ENCODE results near the gene OR2L8.

The OR2L8 gene

GRCh38 chr1:247908766-247909165 lies 39.9 kb upstream of the OR2L8 start:
- POLR2A ChIA-PET, result no interaction called here
- TF ChIP-seq ZNF174 (tag by site-specific recombination; IDR thresholded peaks at IDR 0.05) (no peak), PRDM1 (tag by site-specific recombination; IDR thresholded peaks at IDR 0.05) (no peak), ZNF398 (tag by site-specific recombination; IDR thresholded peaks at IDR 0.05) (no peak)
- H3K27ac ChIP-seq (ENCODE audit: extremely low read depth, low read depth, low read length), result no peak overlapping the region
- H3K36me3 ChIP-seq (ENCODE audit: control insufficient read depth in 2 of 2, insufficient read depth in 1 of 2, low read length in 2 of 2), result no peaks in the 10 kb centered on the region
- H3K4me3 ChIP-seq (ENCODE audit: low read depth, low read length), result no peak overlapping the region
- H3K4me1 ChIP-seq (ENCODE audit: control insufficient read depth, insufficient read depth, low read length), result no peaks in the 10 kb centered on the region
- no peaks in the 10 kb centered on the region for H3K9me3 ChIP-seq (ENCODE audit: control insufficient read depth, insufficient read depth, low read depth, low read length)
- CTCF ChIA-PET, result no interaction called here

GRCh38 chr1:247913786-247914185 lies 34.9 kb upstream of the OR2L8 start:
- Histone ChIP-seq H3K4me3 (ENCODE audit: low read depth, low read length) (no peak overlapping the region), H3K9me3 (ENCODE audit: control insufficient read depth, insufficient read depth, low read depth, low read length) (no peaks in the 10 kb centered on the region), H3K36me3 (ENCODE audit: control insufficient read depth in 2 of 2, insufficient read depth in 1 of 2, low read length in 2 of 2) (no peaks in the 10 kb centered on the region), H3K4me1 (ENCODE audit: control insufficient read depth, insufficient read depth, low read length) (no peaks in the 10 kb centered on the region), H3K27ac (ENCODE audit: extremely low read depth, low read depth, low read length) (no peak overlapping the region)
- TF ChIP-seq ZNF10 (tag by site-specific recombination; IDR thresholded peaks at IDR 0.05) (no peak), YY2 (tag by site-specific recombination; IDR thresholded peaks at IDR 0.05) (no peak), ZNF639 (tag by site-specific recombination; IDR thresholded peaks at IDR 0.05) (no peak), ZBTB11 (tag by site-specific recombination; conservative IDR thresholded peaks at IDR 0.05; ENCODE audit: low read depth) (no peak), ZNF426 (tag by site-specific recombination; IDR thresholded peaks at IDR 0.05) (no peak), SCRT2 (tag by site-specific recombination; IDR thresholded peaks at IDR 0.05) (no peak), ZNF239 (tag by site-specific recombination; IDR thresholded peaks at IDR 0.05) (no peak), HOXD13 (CRISPR knock-in tag; IDR thresholded peaks at IDR 0.05; ENCODE audit: borderline replicate concordance) (no peak), ZNF114 (tag by site-specific recombination; IDR thresholded peaks at IDR 0.05) (no peak), ZNF416 (tag by site-specific recombination; IDR thresholded peaks at IDR 0.05) (no peak), ZNF48 (tag by site-specific recombination; IDR thresholded peaks at IDR 0.05) (no peak)
- ChIA-PET CTCF (no interaction called here), POLR2A (no interaction called here)

- no peak overlapping the region for H3K27ac ChIP-seq (ENCODE audit: extremely low read depth, low read depth, low read length)
- POLR2A ChIA-PET, result no interaction called here
- no peaks in the 10 kb centered on the region for H3K9me3 ChIP-seq (ENCODE audit: control insufficient read depth, insufficient read depth, low read depth, low read length)
- H3K4me3 ChIP-seq (ENCODE audit: low read depth, low read length), result no peak overlapping the region
- CTCF ChIA-PET, result no interaction called here
- no peaks in the 10 kb centered on the region for H3K36me3 ChIP-seq (ENCODE audit: control insufficient read depth in 2 of 2, insufficient read depth in 1 of 2, low read length in 2 of 2)
- H3K4me1 ChIP-seq (ENCODE audit: control insufficient read depth, insufficient read depth, low read length), result no peaks in the 10 kb centered on the region
- TF ChIP-seq ZNF350 (tag by site-specific recombination; IDR thresholded peaks at IDR 0.05), result no peak
- no peak for TF ChIP-seq ZBTB49 (tag by site-specific recombination; IDR thresholded peaks at IDR 0.05; ENCODE audit: low read depth)
- no peak for TF ChIP-seq ZNF157 (tag by site-specific recombination; IDR thresholded peaks at IDR 0.05)
- TF ChIP-seq ZBTB11 (tag by site-specific recombination; conservative IDR thresholded peaks at IDR 0.05; ENCODE audit: low read depth), result no peak
Observed at GRCh38 chr1:247914941-247915662, 33.6 kb upstream of the OR2L8 start.
